Activated CD4-positive, alpha-beta T cell treated with anti-CD3 and anti-CD28 coated beads, Interleukin-2, amount 50 U/mL, for 16 hours (primary cell): ENCODE results near the gene APBB1.

Source experiments
- DNase-seq: peaks from one replicate; pipeline ENCODE4 v3.0.0-alpha.2; 2020

APBB1 gene

DNA sequence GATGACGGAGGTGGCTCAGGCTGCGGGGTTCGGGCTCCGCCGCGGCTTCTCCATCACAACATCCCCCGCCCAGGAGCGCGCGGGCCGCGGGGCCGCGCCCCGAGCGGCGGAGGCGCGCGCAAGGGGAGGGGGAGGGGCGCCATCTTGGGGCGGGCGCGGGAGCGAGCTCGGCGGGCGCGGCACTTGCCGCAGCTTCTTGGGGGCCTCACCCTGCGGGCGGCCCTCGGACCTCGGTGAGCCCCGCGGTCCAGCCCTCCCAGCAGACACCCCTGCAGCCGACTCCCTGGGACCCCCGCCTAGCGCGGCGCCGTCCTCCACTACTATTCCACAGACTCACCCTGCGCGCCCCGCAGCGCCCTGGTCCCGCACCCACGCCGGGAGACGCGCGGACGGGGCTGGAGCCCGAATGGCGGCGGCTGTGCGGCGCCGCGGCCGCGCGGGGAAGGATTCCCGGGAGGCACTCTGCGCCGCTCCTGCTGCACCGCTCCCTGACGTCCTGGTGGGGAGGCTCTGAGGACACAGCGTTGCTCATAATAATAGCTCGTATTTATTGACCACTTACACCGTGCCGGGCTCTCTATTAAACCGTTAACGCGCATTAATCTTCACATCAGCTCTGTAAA is at the start of gene APBB1:
APBB1 (minus strand) TSS at position 86 of the 623 bp plus-strand sequence. CDS start 7,747 bp downstream, outside the sequence.
- DNase-seq: peak; percentile 61

DNA sequence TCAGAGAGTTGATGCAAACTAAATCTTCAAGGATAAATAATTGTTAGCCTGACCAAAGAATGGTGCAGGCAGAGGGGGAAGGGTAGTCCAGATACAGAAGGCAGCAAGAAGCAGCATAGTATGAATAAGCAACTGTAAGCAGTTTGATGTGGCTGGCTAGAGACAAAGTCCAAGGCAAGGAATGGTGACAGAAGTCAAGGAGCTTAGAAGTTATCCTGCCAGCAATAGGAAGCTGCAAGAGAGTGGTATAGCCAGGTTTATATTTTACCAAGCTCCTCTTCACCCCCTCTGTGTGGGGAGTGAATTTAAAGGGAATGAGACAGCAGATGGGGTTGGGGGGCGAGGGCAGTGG is 40.2 kb upstream of the APBB1 start:
- DNase-seq: no peak

DNA sequence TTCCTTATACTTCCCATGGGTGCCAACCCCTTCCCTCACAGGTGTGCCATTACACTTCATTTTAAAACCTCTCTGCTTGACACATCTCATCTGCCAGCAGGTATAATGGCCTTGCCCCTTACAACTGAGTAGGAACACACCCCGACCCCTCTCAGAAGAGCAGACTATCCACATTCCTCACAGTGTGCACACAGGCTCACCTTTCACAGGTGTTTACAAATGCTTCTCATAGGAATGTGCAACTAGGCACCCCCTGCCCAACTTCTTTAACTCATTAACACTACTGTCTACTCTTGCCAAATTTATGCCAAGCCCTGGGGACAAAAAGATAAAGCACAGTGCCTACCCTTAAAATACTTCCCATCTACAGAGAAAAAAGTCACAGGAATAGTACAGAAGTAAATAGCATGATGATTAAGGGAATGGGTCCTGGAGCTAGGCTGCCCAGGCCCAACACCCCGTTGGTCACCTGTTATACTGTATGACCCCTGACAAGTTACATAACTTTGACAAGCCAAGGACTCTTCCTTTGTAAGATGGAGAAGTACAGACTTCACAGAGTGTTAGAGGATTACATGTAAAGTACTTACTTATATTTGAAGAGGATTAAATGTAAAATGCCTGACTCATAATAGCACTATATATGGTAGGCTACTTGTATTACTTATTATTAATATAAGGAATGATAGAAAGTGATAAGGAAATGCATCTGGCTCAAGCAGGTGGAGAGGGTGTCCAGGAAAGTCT is 39.6 kb upstream of the APBB1 start:
- no peak for DNase-seq

GRCh38 chr11:6457581-6458320 is 38.9 kb upstream of the APBB1 start:
- DNase-seq: no peak

GRCh38 chr11:6456361-6457073 is 37.6 kb upstream of the APBB1 start:
- no peak for DNase-seq

GRCh38 chr11:6455070-6455469 is 36.2 kb upstream of the APBB1 start:
- DNase-seq: no peak

DNA sequence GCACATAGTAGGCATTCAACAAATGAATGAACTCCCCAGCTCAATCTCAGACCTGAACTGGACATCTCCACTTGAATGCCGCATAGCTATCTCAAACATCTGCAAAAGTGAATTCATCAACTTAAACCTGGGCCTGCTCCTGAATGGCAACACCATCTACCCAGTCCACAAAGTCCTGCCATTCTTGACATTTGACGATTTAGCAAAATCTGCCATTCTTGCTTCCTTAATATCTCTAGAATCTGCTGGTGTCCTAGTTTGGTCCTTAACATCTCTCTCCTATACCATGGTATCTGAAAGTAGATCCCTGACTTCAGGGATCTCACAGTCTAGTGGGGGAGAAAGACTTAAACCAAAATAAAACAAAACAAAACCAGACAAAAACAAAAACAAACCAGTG is 34.3 kb upstream of the APBB1 start:
- DNase-seq: no peak

DNA sequence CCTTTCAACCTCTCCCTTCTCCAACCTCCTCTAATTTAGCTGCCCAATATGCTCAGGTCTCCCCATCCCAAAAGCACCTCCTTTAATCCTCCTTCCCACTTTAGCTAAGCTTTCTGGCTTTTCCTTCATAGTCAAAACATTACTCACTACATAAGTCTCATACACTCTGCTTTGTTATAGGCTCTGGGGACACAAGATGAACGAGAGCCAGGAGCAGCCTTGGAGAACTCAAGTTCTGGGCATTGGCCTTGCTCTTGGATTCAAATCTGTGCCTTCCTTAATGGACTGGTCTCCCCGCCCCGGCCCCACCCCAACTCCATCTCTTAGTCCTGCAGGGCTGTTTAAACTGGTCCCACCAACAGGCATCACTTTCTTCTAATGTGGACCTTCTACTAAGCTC is 33.3 kb upstream of the APBB1 start:
- DNase-seq: no peak

- no peak for DNase-seq
These were observed 29.7 kb upstream of the APBB1 start for GRCh38 chr11:6448574-6448973.

DNA sequence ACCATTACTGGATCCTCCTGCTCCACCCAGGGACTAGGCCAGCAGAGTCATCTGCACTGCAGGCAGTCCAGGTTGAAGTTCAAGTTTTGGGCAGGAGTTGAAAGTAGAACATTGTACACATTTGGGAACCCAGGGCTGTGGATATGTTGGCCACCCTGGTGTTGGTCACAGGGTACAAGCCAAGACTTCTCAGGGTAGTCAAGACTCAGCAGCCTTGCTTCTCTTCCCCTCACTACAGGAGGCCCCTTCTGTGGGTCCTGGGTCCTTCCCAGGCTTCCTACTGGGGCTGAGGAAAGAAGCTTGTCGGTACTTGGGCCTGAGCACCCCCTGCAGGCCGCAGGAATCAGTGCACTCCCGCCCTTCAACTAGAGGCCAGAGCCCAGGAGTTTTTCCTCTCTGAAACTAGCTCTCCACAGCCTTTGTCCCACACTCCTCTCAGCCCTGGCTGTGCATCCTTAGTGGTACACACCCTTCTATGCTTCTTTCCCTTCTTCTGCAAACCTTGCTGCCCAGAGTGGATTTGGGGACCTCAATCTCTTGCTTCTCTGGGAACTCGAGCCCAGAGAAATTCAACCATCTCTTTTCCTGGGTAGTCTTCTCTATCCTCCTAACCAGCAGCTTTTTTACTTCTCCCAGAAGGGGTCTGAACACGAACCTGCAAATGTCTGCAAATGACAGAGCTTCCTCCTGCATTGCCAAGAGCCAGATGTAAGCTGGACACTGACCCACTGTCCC is 24.5 kb upstream of the APBB1 start:
- peak; percentile 57 for DNase-seq

GRCh38 chr11:6442441-6442840 is 23.5 kb upstream of the APBB1 start:
- DNase-seq: no peak

- DNase-seq: no peak
These were observed 22.0 kb upstream of the APBB1 start, which contains the start of gene HPX for GRCh38 chr11:6440906-6441358. Gene HPX (minus strand): TSS chr11:6440987. CDS start chr11:6440963, 24 bp downstream.

GRCh38 chr11:6438979-6439571 is 20.2 kb upstream of the APBB1 start:
- DNase-seq: peak; percentile 30

DNA sequence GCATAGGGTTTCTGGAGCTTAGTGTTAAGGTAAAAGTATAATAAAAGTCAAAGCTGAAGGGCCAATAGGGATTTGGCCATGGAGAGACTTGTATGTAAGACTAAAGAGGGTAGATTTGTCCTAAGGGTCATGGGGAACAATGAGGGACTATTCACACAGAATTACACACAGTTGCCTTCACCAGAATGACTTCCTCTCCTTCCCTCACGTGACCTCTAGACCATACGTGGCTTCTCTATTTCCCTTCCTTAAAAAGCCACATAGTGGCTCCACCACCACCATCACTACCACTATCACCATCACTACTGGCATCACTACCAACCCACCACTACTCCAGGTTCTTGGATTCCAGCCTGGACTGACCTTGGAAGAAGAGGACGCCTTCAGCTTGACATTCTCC is 19.1 kb upstream of the APBB1 start:
- peak; percentile 18 for DNase-seq

DNA sequence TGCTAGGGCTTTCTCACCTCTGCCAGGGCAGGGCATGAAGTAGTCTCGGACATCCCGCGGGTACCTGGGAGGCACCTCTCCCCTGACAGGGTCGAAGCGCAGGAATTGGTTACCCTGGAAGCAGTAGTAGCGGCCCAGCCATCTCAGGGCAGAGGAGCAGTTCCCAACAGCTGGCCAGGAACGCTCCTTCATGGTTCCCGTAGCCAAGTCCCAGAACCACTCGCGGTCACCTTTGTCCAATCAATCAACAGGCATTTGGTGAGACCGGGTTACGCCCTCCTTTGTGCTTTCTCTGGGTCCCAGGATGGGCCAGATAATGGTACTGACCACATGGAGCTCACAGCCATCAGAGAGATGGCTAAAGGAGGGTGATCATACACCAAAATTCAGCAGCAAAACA is 18.5 kb upstream of the APBB1 start:
- no peak for DNase-seq

- no peak for DNase-seq
These were observed 15.2 kb upstream of the APBB1 start for GRCh38 chr11:6433998-6434660.

- DNase-seq: no peak
These were observed 13.0 kb upstream of the APBB1 start for GRCh38 chr11:6431861-6432260.

DNA sequence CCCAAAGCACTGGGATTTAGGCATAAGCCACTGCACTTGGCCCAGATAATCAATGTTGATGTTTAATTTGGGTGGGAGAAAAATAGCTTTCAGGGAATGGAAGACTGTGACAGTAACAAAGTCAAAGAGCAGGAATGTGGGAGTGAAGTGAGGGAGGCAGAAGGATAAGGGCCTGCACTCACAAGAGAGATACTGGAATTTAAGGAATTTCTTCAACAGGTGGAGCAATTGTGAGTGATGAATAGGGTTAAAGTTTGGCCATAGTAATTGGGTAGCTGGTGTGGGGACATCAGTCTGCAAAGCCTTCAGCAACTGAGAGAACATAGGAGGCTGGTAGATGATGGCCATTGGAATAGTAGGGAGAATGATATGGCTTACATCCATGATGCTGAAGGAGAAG is 8.6 kb upstream of the APBB1 start:
- no peak for DNase-seq

- no peak for DNase-seq
These were observed 1.8 kb upstream of the APBB1 start for GRCh38 chr11:6420677-6421076.

- no peak for DNase-seq
These were observed 311 bp downstream of the APBB1 start for GRCh38 chr11:6418557-6419008.

GRCh38 chr11:6417907-6418556 is 862 bp downstream of the APBB1 start:
- no peak for DNase-seq
